ENCODE measurements around the gene KLK13.

KLK13 gene

GRCh38 chr19:51065221-51065960 is 499 bp upstream of the KLK13 start:
- DNase-seq (ENCODE audit: low read depth) = no peak
- no peak overlapping the region for H3K4me3 ChIP-seq (replicated peaks; ENCODE audit: low read depth, low read length)
- no peak for TF ChIP-seq CTCF (IDR thresholded peaks at IDR 0.05; ENCODE audit: low read length, missing control alignments)

DNA sequence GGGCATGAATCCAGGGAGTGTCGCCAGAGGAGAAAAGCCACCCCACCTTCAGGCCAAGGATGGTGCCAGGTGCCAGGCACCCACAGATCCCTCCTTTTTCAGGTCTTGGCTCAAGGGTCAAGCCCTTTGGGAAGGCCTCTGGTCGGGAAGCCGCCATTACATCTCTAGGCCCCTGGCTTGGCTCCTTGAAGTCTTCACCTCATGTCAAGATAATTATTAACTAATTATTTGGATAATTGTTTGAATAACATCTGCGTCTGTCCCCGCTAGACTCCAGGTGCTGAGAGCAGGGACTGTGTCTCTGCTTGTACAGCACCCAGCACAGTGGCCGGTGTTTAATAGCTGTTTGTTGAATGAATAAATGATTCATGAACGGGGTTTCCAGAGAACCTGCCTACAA is 1.2 kb downstream of the KLK13 start:
- no peak for DNase-seq (ENCODE audit: low read depth)
- no peak overlapping the region for H3K4me3 ChIP-seq (replicated peaks; ENCODE audit: low read depth, low read length)
- TF ChIP-seq CTCF (IDR thresholded peaks at IDR 0.05; ENCODE audit: low read length, missing control alignments) = no peak

DNA sequence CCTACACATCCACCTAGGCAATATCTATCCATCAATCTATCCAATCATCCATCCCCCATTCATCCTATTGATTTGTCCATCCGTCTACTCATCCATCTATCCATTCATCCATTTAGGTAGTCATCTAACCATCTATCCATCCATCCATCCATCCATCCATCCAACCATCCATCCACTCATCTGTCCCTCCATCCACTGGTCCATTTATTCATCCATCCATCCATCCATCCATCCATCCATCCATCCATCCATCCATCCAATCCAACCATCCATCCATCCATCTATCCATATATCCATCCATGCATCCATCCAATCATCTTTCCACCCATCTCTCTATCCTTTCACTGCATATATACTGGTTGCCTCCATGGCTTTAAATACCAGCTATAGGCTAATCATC is 3.9 kb downstream of the KLK13 start:
- no peak overlapping the region for H3K4me3 ChIP-seq (replicated peaks; ENCODE audit: low read depth, low read length)
- no peak for DNase-seq (ENCODE audit: low read depth)
- no peak for TF ChIP-seq CTCF (IDR thresholded peaks at IDR 0.05; ENCODE audit: low read length, missing control alignments)

GRCh38 chr19:51060336-51060735 is 4.6 kb downstream of the KLK13 start:
- DNase-seq (ENCODE audit: low read depth) = no peak
- no peak overlapping the region for H3K4me3 ChIP-seq (replicated peaks; ENCODE audit: low read depth, low read length)
- TF ChIP-seq CTCF (IDR thresholded peaks at IDR 0.05; ENCODE audit: low read length, missing control alignments) = no peak

DNA sequence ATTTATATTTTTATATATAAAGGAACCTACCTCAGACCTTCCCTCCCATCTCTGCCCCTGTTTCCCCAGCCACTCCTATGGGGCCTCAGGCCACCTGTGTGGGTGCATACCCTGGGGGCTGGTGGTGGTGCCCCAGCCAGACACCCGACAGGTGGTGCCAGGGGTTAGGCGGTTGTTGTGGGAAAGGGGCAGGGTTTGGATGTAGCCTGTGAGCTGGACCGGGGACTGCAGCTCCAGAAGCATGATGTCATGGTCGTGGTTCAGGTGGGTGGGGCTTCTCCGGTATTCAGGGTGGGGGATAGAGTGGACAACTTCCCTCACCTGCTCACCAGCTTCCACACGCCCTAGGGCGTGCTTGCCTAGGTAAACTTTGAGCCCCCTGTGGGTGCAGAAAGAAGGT is 5.2 kb downstream of the KLK13 start:
- no peak for DNase-seq (ENCODE audit: low read depth)
- TF ChIP-seq CTCF (IDR thresholded peaks at IDR 0.05; ENCODE audit: low read length, missing control alignments) = no peak
- no peak overlapping the region for H3K4me3 ChIP-seq (replicated peaks; ENCODE audit: low read depth, low read length)

GRCh38 chr19:51055866-51056265 is 9.0 kb downstream of the KLK13 start:
- no peak overlapping the region for H3K4me3 ChIP-seq (replicated peaks; ENCODE audit: low read depth, low read length)
- no peak for TF ChIP-seq CTCF (IDR thresholded peaks at IDR 0.05; ENCODE audit: low read length, missing control alignments)
- no peak for DNase-seq (ENCODE audit: low read depth)

GRCh38 chr19:51047031-51047335 is 17.9 kb downstream of the KLK13 start:
- no peak for DNase-seq (ENCODE audit: low read depth)
- TF ChIP-seq CTCF (IDR thresholded peaks at IDR 0.05; ENCODE audit: low read length, missing control alignments) = no peak
- H3K4me3 ChIP-seq (replicated peaks; ENCODE audit: low read depth, low read length) = no peak overlapping the region

All from fibroblast of pulmonary artery (primary cell).